Ascending aorta (tissue), 2 donors: ENCODE results near the gene DCBLD2. TPM values are rescaled to one million over a fixed set of nuclear protein-coding genes. Genes with fewer than 3 reads are reported as not detected.

Experiments
- DNase-seq, 2 donors: peaks; one replicate each; pipeline ENCODE4 v3.0.0-alpha.2; 2019; ENCODE audit warnings: low spot score in 2 of 2
- H3K27ac ChIP-seq, 2 donors: fragments of 200-600 bp; sonication (generic); one replicate each; pipeline ENCODE4 v1.5.1; 2016 to 2017; ENCODE audit warnings: mild to moderate bottlenecking in 1 of 2
- H3K27me3 ChIP-seq: fragments of 200-600 bp; sonication (generic); one replicate; pipeline ENCODE4 v1.5.1; 2017
- H3K36me3 ChIP-seq, 2 donors: fragments of 200-600 bp; sonication (generic); one replicate each; pipeline ENCODE4 v1.5.1; 2016
- H3K4me1 ChIP-seq, 2 donors: fragments of 200-600 bp; sonication (generic); one replicate each; pipeline ENCODE4 v1.5.1; 2016 to 2017; ENCODE audit warnings: mild to moderate bottlenecking in 1 of 2
- H3K4me3 ChIP-seq, 2 donors: fragments of 200-600 bp; sonication (generic); one replicate each; pipeline ENCODE4 v1.5.1; 2016 to 2017; ENCODE audit warnings: mild to moderate bottlenecking in 1 of 2
- H3K9me3 ChIP-seq, 2 donors: fragments of 200-600 bp; sonication (generic); one replicate each; pipeline ENCODE4 v1.5.1; 2016
- CTCF ChIP-seq, 3 experiments: fragments of 200-600 bp in 2 of 3; fragments of 450-650 bp in 1 of 3; sonication (generic) in 2 of 3; IDR thresholded peaks; one replicate each; pipeline ENCODE4 v1.5.1; 2016 to 2019; ENCODE audit warnings: antibody characterized with exemption in 3 of 3, mild to moderate bottlenecking in 1 of 3, moderate library complexity in 1 of 3
- intact Hi-C: fragments of 100-400 bp; cut with DNase I; formaldehyde crosslinking; loops from one replicate; pipeline ENCODE4 v1.15.1; 2023
- total RNA-seq: library from RNA; depleted of rRNA; stranded (reverse); fragments of >200 nt; gene quantifications from one replicate; pipeline ENCODE4 v1.1.0, GENCODE V29; 2016

The DCBLD2 gene
- total RNA-seq, 1 donor from 2014 or later: 16.3 TPM

DNA sequence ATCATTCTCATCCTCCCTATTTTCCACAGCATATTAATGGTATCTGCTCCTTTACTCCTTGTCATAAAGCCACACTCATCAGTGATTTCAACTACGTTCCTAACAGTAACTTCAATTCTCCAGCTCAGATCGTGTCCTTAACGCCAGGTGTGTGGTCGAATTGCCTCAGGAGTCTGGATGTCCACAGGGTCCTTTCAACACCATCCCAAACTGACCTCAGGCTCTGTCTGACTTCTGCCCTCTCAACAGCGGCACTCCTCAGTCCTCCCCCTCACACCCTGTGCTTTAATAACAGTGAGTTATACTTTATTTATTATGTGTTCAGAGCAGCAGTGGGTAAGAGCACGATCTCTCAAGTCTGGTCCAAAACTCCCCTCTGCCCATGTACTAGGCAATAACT lies 95.9 kb downstream of the DCBLD2 start:
- H3K4me1 ChIP-seq: no peaks in the 10 kb centered on the region
- H3K27ac ChIP-seq: no peak overlapping the region
- peaks cover 23 to 26% of the 10 kb centered on the region in 2 donors for H3K36me3 ChIP-seq
- intact Hi-C loops: no loop called here
- DNase-seq: no peak
- no peaks in the 10 kb centered on the region for H3K9me3 ChIP-seq
- no peaks in the 10 kb centered on the region for H3K27me3 ChIP-seq
- no peak for TF ChIP-seq CTCF (IDR thresholded peaks at IDR 0.05)
- no peak overlapping the region for H3K4me3 ChIP-seq

GRCh38 chr3:98801043-98801747 lies 100.3 kb downstream of the DCBLD2 start:
- DNase-seq: no peak
- no peak for TF ChIP-seq CTCF (IDR thresholded peaks at IDR 0.05)
- H3K27me3 ChIP-seq: no peaks in the 10 kb centered on the region
- peaks cover 12 to 20% of the 10 kb centered on the region in 2 donors for H3K36me3 ChIP-seq
- H3K27ac ChIP-seq: no peak overlapping the region
- H3K9me3 ChIP-seq: no peaks in the 10 kb centered on the region
- no peak overlapping the region for H3K4me3 ChIP-seq
- no peaks in the 10 kb centered on the region for H3K4me1 ChIP-seq
- intact Hi-C loops: no loop called here

DNA sequence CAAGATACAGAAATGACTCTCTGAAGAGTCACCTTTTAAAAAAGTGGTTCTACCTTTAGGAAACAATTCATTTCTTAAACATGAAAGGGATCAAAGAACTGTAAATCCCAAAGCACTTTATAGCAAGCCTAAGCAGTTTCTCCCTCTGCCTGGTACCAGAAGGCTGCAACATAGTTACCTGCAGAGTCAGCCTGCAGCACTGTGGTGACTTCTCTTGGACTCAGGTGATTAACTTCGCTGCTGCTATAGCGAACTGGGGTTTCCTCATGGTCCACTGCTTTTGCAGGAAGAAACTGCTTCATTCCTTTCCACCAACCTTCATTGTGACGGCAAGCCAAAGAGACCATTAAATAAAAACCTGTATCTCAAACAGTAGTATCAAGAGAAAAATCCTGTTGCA lies 101.1 kb downstream of the DCBLD2 start:
- intact Hi-C loops: no loop called here
- Histone ChIP-seq H3K27ac (no peak overlapping the region), H3K4me1 (no peaks in the 10 kb centered on the region), H3K9me3 (no peaks in the 10 kb centered on the region), H3K27me3 (no peaks in the 10 kb centered on the region), H3K36me3 (peaks cover 5 to 14% of the 10 kb centered on the region in 2 donors), H3K4me3 (no peak overlapping the region)
- TF ChIP-seq CTCF (IDR thresholded peaks at IDR 0.05): no peak
- DNase-seq: no peak

GRCh38 chr3:98799479-98799878 lies 102.0 kb downstream of the DCBLD2 start:
- intact Hi-C loops: no loop called here
- H3K36me3 ChIP-seq: peaks cover 3 to 6% of the 10 kb centered on the region in 2 donors

DNA sequence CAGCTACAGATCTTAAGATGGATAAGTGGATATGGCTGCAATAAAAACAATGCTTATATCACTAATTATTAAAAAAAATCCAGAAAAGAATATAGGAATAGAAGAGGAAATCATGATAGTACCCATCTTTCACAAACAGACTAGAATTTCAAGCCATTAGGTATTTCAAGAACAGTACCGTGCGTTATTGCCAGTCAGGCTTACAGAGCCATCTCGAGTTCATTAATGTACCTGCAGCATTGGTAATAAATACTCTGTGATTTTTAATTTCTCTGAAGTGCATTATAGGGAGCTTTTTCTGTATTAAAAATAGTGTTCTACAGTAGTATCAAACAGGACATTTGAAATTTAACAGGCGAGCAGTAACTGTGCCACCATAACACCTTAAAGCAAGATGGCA lies 102.7 kb downstream of the DCBLD2 start:
- Histone ChIP-seq H3K27me3 (no peaks in the 10 kb centered on the region), H3K36me3 (peaks cover 3 to 6% of the 10 kb centered on the region in 2 donors), H3K4me3 (no peak overlapping the region), H3K27ac (no peak overlapping the region), H3K9me3 (no peaks in the 10 kb centered on the region), H3K4me1 (no peaks in the 10 kb centered on the region)
- TF ChIP-seq CTCF (IDR thresholded peaks at IDR 0.05): peak in 1 of 3 experiments; percentile 23
- no peak for DNase-seq
- intact Hi-C loops: no loop called here

More at GRCh38 chr3:98799479-98799878, 102.0 kb downstream of the DCBLD2 start:
- DNase-seq: no peak
- H3K9me3 ChIP-seq: no peaks in the 10 kb centered on the region
- no peaks in the 10 kb centered on the region for H3K4me1 ChIP-seq
- no peak overlapping the region for H3K4me3 ChIP-seq
- TF ChIP-seq CTCF (IDR thresholded peaks at IDR 0.05): no peak
- H3K27me3 ChIP-seq: no peaks in the 10 kb centered on the region
- H3K27ac ChIP-seq: no peak overlapping the region
